ENCODE measurements around the gene TMEM44.

DNA sequence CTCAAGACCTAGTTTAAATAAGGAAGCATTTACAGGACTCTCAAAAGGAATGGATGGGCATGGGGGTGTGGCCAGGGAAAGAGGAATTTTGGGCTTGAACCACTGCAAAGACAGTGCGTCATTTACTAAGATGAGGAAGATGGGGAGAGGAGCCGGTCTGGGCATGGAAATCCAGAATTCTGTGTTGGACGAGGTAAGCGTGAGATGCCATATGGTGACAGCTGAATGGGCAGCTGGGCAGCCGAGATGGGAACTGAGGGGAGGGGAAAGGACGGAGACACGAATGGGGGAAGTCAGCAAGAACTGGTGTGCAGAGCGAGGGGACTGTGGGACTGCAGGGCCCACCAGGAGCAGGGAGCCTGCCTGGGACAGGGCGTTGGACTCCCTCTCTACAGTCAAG, 24.2 kb downstream of the TMEM44 start:
- TF ChIP-seq POLR2A (IDR thresholded peaks at IDR 0.05) (no peak), EP300 (IDR thresholded peaks at IDR 0.05) (no peak), POLR2AphosphoS5 (IDR thresholded peaks at IDR 0.05) (no peak)
- TF ChIP-seq, protein P1, sequence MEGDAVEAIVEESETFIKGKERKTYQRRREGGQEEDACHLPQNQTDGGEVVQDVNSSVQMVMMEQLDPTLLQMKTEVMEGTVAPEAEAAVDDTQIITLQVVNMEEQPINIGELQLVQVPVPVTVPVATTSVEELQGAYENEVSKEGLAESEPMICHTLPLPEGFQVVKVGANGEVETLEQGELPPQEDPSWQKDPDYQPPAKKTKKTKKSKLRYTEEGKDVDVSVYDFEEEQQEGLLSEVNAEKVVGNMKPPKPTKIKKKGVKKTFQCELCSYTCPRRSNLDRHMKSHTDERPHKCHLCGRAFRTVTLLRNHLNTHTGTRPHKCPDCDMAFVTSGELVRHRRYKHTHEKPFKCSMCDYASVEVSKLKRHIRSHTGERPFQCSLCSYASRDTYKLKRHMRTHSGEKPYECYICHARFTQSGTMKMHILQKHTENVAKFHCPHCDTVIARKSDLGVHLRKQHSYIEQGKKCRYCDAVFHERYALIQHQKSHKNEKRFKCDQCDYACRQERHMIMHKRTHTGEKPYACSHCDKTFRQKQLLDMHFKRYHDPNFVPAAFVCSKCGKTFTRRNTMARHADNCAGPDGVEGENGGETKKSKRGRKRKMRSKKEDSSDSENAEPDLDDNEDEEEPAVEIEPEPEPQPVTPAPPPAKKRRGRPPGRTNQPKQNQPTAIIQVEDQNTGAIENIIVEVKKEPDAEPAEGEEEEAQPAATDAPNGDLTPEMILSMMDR (IDR thresholded peaks at IDR 0.05), result no peak
